Stimulated activated naive B cell treated with anti-CD40 and anti-IgM and Interleukin-4, amounts not matched to agents 10 μg/mL and 1 μg/mL and 100 μg/mL, for 72 hours (primary cell): Measurements from ENCODE around the gene OIP5.

Experiments
- ATAC-seq, 2 donors: fragments of 150-1000 bp; cut with Tn5 transposase; replicated peaks; 2 replicates each; pipeline ENCODE4 v1.10.0; 2021; ENCODE audit warnings: moderate library complexity in 1 of 2
- DNase-seq: peaks from one replicate; pipeline ENCODE4 v3.0.0; 2021
- H3K27ac Mint-ChIP-seq: one replicate; pipeline ENCODE4 v1.8.0; 2022; ENCODE audit warnings: mild to moderate bottlenecking, mixed read lengths
- H3K27me3 Mint-ChIP-seq, 2 donors: one replicate each; pipeline ENCODE4 v1.8.0; 2022; ENCODE audit warnings: mixed read lengths in 2 of 2
- H3K36me3 Mint-ChIP-seq, 2 donors: one replicate each; pipeline ENCODE4 v1.8.0; 2022; ENCODE audit warnings: mixed read lengths in 2 of 2, mild to moderate bottlenecking in 1 of 2
- H3K4me1 Mint-ChIP-seq, 2 donors: one replicate each; pipeline ENCODE4 v1.8.0; 2022; ENCODE audit warnings: mixed read lengths in 2 of 2, mild to moderate bottlenecking in 1 of 2
- H3K4me3 Mint-ChIP-seq, 2 donors: one replicate each; pipeline ENCODE4 v1.8.0; 2022; ENCODE audit warnings: mild to moderate bottlenecking in 2 of 2, mixed read lengths in 2 of 2, moderate library complexity in 1 of 2
- H3K9me3 Mint-ChIP-seq, 2 donors: one replicate each; pipeline ENCODE4 v1.8.0; 2022; ENCODE audit warnings: mixed read lengths in 2 of 2, mild to moderate bottlenecking in 1 of 2

The OIP5 gene

DNA sequence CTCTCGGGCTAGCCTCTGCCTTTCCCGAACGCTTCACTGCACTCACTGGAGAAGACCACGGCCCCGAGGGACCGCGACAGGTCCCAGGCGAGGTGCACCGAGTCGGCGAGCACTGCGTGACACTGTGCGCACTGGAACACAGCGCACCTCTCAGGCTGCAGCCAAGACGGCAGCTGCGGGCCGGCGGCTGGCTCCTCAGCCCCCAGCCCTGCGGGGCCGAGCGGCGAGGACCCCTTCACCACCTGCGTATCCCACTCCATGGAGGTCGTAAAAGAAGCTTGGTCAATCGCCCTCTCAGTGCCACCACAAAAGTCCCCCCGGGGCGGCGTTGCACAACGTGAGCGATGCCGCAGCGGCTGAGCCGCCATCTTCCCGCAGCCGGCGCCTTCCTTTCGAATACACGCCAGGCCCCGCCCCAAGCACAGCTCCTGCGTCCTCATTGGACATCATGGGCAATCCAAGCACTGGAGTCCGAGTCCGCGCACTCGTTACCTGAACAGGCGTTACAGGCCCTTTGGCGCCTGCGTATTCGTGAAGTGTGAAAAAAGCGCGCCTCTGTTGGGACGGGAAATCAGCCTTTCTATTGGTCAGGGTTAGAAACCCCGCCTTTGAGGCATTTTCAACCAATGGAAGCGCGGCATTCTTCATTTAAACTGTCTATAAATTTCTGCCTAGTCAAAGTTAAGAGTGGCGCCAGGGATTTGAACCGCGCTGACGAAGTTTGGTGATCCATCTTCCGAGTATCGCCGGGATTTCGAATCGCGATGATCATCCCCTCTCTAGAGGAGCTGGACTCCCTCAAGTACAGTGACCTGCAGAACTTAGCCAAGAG is at the start of gene OIP5, which contains the start of gene NUSAP1:
OIP5 (minus strand) TSS at position 398 of the 832 bp plus-strand sequence; CDS start at position 368, 30 bp downstream.
NUSAP1 (plus strand) TSS at position 688 of the 832 bp plus-strand sequence; CDS start at position 765, 77 bp downstream.
- no peaks in the 10 kb centered on the region for H3K27me3 Mint-ChIP-seq
- peak within 1 kb of the TSS; percentile 98 for H3K27ac Mint-ChIP-seq
- H3K4me1 Mint-ChIP-seq: peaks cover 13 to 29% of the 10 kb centered on the region in 2 donors
- DNase-seq: peak; percentile 98
- peak; percentile 95 to 96 for ATAC-seq
- H3K4me3 Mint-ChIP-seq: peak within 1 kb of the TSS; percentile 96 to 98
- no peaks in the 10 kb centered on the region for H3K9me3 Mint-ChIP-seq
- H3K36me3 Mint-ChIP-seq: peaks cover 0 to 4% of the 10 kb centered on the region in 2 donors

DNA sequence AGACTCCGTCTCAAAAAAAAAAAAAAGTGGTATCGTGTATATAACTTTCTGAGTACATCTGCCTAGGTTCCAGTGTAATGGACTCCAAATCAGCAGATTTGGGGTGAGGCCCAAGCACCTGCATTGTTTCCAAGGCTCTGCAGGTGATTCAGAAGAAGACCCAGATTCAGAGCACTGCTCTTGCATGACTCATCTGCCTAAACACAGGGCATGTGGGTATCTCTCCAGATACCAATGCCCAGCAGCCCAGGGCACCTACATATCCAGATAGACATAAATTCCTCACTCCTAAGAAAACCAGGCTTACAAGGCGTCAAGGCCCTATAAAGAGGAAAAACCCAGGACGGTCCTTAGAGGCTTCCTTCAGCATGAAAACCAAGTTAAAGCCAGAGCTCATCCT is 45.6 kb upstream of the OIP5 start:
- no peak overlapping the region for H3K27ac Mint-ChIP-seq
- no peak overlapping the region for H3K4me3 Mint-ChIP-seq
- ATAC-seq (no peak), DNase-seq (no peak)
- no peaks in the 10 kb centered on the region for H3K4me1 Mint-ChIP-seq
- no peaks in the 10 kb centered on the region for H3K9me3 Mint-ChIP-seq
- H3K36me3 Mint-ChIP-seq: peaks cover 8 to 15% of the 10 kb centered on the region in 2 donors
- H3K27me3 Mint-ChIP-seq: no peaks in the 10 kb centered on the region

DNA sequence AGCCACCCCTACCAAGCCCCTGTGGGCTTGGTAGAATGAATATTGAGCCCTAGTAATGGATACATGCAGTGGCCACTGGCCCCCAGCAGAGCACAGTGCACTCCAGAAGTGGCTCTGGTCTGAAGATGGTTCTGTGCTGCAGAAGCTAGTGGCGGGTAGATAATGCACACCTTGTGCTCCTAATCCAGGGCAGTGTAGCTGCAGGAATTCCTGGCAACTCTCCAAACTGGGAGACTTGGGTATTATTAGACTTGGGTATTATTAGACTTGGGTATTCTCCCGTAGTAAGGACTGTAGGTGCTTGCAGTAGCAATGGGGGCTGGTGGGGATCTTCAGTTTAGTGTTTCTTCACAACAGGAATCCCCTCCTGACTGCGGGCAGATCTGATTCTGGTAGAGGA is 35.0 kb upstream of the OIP5 start:
- H3K9me3 Mint-ChIP-seq: no peaks in the 10 kb centered on the region
- ATAC-seq (no peak), DNase-seq (no peak)
- peaks cover 3 to 16% of the 10 kb centered on the region in 2 donors for H3K36me3 Mint-ChIP-seq
- H3K27ac Mint-ChIP-seq: no peak overlapping the region
- H3K27me3 Mint-ChIP-seq: no peaks in the 10 kb centered on the region
- no peaks in the 10 kb centered on the region for H3K4me1 Mint-ChIP-seq
- no peak overlapping the region for H3K4me3 Mint-ChIP-seq

DNA sequence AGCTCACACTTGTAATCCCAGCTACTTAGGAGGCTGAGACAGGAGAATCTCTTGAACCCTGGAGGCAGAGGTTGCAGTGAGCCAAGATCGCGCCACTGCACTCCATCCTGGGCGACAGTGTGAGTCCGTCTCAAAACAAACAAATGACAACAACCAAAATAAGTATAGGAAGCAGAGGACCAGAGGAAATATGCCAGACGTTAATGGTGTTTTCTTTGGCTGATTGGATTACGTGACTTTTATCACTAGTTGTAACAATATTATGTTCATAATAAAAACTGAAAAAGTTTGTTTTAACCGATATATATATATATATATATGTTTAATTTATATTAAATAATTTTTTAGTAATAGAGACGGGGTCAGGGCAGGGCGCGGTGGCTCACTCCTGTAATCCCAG is 22.0 kb upstream of the OIP5 start:
- ATAC-seq (no peak), DNase-seq (no peak)
- Mint-ChIP-seq H3K27ac (no peak overlapping the region), H3K4me3 (no peak overlapping the region), H3K9me3 (no peaks in the 10 kb centered on the region), H3K36me3 (peaks cover 22 to 23% of the 10 kb centered on the region in 2 donors), H3K27me3 (no peaks in the 10 kb centered on the region), H3K4me1 (no peaks in the 10 kb centered on the region)

DNA sequence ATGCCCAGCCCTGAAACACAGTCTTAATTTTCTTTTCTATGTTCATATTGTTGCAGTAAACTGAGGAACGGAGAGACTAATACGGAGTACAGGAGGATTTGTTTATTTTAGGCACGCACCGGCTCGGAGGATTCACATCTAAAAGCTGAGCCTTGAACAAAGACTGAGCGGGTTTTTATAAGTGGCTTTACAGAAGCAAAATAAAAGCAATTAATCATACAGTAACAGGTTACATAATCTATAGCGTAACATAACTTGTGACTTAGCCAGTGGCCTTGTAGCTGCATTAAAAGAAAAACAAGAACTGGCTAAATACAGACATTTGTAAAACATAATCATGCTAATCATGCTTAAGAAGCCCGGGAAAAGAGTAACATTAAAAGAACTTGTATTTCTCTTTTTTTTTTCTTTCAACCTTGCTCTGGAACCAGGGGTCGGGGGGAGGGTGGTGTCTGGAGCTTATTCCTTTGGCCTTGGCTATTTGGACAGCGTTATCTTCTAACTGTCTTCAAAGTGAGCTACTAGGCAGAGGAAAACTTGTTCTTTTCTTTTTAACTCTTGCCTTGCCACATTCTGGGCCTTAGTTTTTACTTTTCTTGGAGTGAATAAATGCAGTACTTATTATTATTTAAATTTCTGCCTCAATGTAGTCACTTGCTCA is 17.8 kb upstream of the OIP5 start:
- Mint-ChIP-seq H3K27ac (no peak overlapping the region), H3K36me3 (peaks cover 20 to 28% of the 10 kb centered on the region in 2 donors), H3K27me3 (no peaks in the 10 kb centered on the region), H3K4me3 (no peak overlapping the region), H3K9me3 (no peaks in the 10 kb centered on the region), H3K4me1 (no peaks in the 10 kb centered on the region)
- DNase-seq (no peak), ATAC-seq (no peak)

DNA sequence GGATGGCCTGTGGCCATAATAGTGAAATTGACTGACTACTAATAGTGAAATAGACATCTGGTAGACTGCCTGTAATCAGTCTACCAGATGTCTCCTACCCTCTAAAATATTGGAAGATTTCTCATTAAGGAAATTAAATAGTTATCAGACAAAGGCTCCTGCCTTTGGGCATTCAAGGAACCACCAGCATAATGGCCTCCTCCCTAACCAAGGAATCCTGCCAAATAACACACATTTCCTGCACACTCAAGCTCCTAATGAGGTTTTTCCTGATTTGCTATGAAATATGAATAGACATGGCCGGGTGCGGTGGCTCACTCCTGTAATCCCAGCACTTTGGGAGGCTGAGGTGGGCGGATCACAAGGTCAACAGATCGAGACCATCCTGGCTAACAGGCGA is 14.8 kb upstream of the OIP5 start:
- Mint-ChIP-seq H3K27ac (no peak overlapping the region), H3K9me3 (no peaks in the 10 kb centered on the region), H3K27me3 (no peaks in the 10 kb centered on the region)

DNA sequence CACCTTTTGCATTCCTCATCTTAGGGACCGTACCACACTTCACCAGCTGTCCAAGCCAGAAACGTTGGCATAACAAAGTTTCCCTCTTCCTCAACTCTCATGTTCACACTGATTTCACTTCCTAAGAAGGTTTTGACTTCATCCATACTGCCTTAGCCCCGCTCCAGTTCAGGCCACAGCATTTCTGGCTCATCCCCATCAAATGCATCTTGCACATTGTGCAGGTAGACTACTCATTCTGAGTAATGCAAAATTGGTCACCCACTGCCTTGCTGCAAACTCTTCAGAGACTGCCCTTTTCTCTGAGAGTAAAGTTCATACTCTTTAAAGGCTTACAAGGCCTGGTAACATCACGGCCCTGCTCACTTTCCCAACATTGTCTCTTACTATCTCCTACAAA is 9.1 kb upstream of the OIP5 start:
- no peak for DNase-seq
- Mint-ChIP-seq H3K36me3 (peaks cover 12 to 18% of the 10 kb centered on the region in 2 donors), H3K27me3 (no peaks in the 10 kb centered on the region), H3K27ac (no peak overlapping the region), H3K4me1 (peaks cover 6 to 7% of the 10 kb centered on the region in 2 donors), H3K9me3 (no peaks in the 10 kb centered on the region), H3K4me3 (no peak overlapping the region)
- ATAC-seq: no peak

More for the DNA sequence above, 14.8 kb upstream of the OIP5 start:
- Mint-ChIP-seq H3K4me3 (no peak overlapping the region), H3K36me3 (peaks cover 15 to 24% of the 10 kb centered on the region in 2 donors), H3K4me1 (no peaks in the 10 kb centered on the region)
- ATAC-seq (no peak), DNase-seq (no peak)

DNA sequence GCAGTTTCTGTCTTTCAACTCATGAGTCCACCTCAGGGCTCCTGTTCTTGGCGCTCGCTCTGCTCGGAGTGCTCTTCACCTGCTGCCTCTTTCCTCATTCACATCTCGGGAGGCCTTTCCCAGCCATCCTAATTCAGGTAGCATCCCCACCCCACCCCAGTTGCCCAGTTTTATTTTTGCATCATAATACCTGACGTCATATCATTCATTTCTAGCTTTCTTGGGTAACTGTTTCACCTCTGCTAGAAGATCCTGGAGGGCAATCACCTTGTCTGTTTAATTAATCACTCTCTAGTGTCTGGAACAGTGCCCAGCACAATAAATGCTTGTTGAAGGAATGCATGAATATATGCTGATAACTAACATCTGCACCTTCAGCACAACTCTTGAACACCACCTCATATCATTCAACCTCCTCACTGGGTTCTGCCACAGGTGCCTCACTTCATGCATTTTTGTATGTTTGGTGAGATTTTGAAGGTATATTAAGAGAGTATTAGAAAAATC is 7.9 kb upstream of the OIP5 start:
- Mint-ChIP-seq H3K9me3 (no peaks in the 10 kb centered on the region), H3K27me3 (no peaks in the 10 kb centered on the region), H3K27ac (no peak overlapping the region), H3K4me3 (no peak overlapping the region), H3K4me1 (peaks cover 6 to 7% of the 10 kb centered on the region in 2 donors), H3K36me3 (peaks cover 8 to 13% of the 10 kb centered on the region in 2 donors)
- DNase-seq: no peak
- ATAC-seq: no peak

DNA sequence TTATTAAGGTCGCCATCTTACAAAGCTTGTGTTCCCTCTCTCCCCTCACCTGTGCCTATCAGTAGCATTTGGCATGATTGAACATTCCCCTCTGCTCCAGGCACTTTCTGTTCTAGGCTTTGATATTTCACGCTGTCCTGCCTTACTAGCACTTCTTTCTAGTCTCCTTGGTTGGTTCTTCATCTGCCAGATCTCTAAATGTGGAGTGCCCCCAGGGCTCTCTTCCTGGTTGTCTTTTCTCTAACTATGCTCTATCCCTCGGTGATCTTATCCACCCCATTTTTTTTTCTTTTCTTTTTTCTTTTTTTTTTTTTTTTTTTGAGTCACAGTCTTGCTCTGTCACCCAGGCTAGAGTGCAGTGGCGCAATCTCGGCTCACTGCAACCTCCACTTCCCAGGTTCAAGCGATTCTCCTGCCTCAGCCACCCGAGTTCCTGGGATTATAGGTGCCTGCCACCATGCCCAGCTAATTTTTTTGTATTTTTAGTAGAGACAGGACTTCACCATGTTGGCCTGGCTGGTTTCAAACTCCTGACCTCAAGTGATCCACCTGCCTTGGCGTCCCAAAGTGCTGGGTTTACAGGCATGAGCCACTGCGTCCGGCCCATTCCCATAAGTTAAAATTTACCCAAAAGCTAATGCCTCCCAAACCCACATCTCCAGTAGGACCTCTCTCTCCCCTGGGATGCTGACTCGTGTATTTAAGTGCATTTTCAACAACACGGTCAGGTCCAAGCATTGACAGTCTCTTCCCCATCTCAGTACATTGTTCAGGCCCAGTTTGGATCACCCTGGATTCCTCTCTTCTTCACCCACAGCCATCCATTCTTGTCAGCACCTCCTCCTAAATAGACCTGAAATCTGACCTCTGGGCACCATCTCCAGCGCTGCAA is 5.5 kb upstream of the OIP5 start:
- no peak overlapping the region for H3K4me3 Mint-ChIP-seq
- H3K9me3 Mint-ChIP-seq: no peaks in the 10 kb centered on the region
- no peak for DNase-seq
- peaks cover 8 to 13% of the 10 kb centered on the region in 2 donors for H3K36me3 Mint-ChIP-seq
- no peak for ATAC-seq
- H3K27ac Mint-ChIP-seq: no peak overlapping the region
- H3K27me3 Mint-ChIP-seq: no peaks in the 10 kb centered on the region
- peaks cover 11 to 16% of the 10 kb centered on the region in 2 donors for H3K4me1 Mint-ChIP-seq

DNA sequence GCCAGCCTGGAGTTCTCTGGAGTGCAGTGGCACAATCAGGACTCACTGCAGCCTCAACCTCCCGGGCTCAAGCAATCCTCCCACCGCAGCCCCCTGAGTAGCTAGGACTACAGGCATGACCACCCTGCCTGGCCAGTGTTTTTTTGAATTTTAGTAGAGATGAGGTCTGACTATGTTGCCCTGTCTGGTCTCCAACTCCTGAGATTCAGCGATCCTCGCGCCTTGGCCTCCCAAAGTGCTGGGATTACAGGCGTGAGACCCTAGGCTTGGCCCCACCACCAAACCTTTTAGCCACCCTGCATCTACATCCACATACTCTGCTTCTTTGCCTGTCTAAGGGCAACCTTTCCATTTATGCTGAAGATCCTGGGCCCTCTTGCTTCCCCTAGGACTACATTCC is 4.7 kb upstream of the OIP5 start:
- ATAC-seq (no peak), DNase-seq (no peak)
- Mint-ChIP-seq H3K27me3 (no peaks in the 10 kb centered on the region), H3K27ac (no peak overlapping the region), H3K9me3 (no peaks in the 10 kb centered on the region), H3K4me3 (no peak overlapping the region), H3K36me3 (peaks cover 7 to 13% of the 10 kb centered on the region in 2 donors), H3K4me1 (peaks cover 13 to 24% of the 10 kb centered on the region in 2 donors)

DNA sequence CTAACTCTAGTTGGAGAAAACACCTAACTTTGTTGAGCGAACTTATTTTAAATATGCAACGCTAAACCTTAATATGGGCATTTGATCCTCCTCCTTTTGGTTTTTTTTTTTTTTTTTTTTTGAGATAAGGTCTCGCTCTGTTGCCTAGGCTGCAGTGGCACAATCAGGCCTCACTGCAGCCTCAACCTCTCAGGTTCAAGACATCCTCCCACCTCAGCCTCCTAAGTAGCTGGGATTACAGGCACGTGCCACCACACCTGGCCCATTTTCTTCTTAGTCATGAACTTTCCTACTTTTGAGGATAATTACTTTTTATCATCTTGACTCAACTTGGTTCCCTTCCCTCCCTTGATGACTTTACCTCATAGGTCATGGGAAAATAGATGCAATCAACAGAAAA is 4.2 kb upstream of the OIP5 start:
- ATAC-seq (no peak), DNase-seq (no peak)
- Mint-ChIP-seq H3K4me3 (no peak overlapping the region), H3K27me3 (no peaks in the 10 kb centered on the region), H3K27ac (peak overlapping the region; percentile 56), H3K4me1 (peaks cover 18 to 29% of the 10 kb centered on the region in 2 donors), H3K9me3 (no peaks in the 10 kb centered on the region), H3K36me3 (peaks cover 4 to 12% of the 10 kb centered on the region in 2 donors)

DNA sequence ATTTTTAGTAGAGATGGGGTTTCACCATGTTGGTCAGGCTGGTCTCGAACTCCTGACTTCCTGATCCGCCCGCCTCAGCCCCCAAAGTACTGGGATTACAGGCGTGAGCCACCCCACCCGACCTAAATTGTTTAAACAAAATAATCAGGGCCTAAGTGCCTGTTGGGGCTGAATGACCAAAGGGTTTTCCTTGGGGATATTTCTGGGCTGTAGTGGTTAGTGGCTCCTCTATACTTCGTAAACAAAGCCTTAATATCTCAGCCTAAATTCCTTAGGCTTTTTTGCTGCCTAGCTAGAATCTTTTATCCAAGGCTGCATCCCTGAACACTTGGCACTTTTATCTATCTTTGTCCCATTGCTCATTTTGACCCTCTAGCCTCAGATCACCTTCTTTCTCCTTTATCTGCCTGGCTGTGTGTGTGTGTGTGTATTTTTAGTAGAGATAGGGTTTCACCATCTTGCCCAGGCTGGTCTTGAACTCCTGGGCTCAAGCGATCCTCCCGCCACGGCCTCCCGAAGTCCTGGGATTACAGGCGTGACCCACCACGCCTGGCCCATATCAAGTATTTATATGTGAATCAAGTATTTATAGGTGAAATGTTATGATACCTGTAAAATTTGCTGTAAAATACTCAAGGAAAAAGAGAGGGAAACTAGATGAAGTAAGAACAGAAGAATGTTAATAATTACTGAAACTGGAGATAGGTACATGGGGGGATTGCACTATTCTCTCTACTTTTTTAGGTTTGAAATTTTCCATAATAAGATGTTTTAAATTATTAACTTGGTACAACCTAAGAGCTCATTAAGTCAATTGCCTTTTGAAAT is 2.1 kb upstream of the OIP5 start:
- Mint-ChIP-seq H3K9me3 (no peaks in the 10 kb centered on the region), H3K4me3 (peak overlapping the region; percentile 63 to 76), H3K36me3 (no peaks in the 10 kb centered on the region), H3K27me3 (no peaks in the 10 kb centered on the region), H3K27ac (peak overlapping the region; percentile 56), H3K4me1 (peaks cover 15 to 32% of the 10 kb centered on the region in 2 donors)
- ATAC-seq (no peak), DNase-seq (no peak)

DNA sequence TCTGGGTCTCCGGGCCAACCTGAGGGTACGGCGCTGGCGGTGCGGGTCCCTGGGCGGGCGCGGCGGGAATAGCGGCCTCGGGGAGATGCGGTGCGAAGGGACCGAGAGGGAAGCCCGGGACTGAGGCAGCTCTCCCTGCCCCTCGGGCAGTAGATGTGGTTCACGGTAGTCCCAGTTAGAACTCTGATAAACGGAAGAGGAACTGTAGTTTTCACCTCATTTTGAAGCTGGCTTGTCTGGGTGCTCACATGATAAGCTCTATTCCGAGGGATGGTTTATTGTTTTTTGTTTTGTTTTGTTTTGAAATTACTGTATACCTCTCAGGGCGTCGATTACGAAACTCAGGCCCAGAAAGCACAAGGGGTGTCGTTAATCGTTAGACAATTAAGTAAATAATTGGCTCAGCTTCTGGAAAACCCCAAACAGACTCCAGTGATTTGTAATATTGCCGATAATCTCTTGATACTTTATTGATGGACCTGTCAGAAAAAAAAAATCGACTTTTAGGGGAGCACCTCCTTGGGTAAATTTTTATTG is 703 bp upstream of the OIP5 start:
- peak overlapping the region; percentile 98 for H3K27ac Mint-ChIP-seq
- H3K4me3 Mint-ChIP-seq: peak overlapping the region; percentile 96 to 98
- ATAC-seq (peak; percentile 24 to 33), DNase-seq (no peak)
- peaks cover 13 to 32% of the 10 kb centered on the region in 2 donors for H3K4me1 Mint-ChIP-seq
- no peaks in the 10 kb centered on the region for H3K9me3 Mint-ChIP-seq
- no peaks in the 10 kb centered on the region for H3K27me3 Mint-ChIP-seq
- peaks cover 0 to 4% of the 10 kb centered on the region in 2 donors for H3K36me3 Mint-ChIP-seq
